A204.1 (cell line): ENCODE measurements around the gene CHML.

Source experiments
- FAIRE-seq: peaks from 2 replicates; lab custom pipeline; 2012; peaks lifted over from hg19 to GRCh38; lab: Jason Lieb, UNC

CHML gene

DNA sequence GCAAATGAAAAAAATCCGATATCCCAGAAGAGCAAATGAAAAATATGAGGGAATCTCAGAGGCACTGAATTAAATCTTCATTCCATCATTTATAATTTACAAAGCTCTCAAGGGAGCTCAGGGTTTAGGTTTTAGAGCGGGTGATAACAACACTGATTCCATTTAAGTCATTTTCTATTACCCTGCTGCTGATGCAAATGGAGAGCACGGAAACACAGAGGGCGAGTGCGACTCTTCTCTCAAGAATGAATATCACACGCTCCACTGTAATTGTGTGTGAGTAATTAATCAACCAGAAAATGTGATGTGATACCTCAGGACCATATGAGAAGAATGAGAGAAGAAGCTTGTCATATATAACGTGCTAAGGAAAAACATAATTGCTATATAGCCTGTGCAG lies 22.7 kb downstream of the CHML start:
- FAIRE-seq: no peak

- no peak for FAIRE-seq
Observed at GRCh38 chr1:241615043-241615974, 24.9 kb downstream of the CHML start.

- FAIRE-seq: no peak
Observed at GRCh38 chr1:241614572-241614971, 25.6 kb downstream of the CHML start.

DNA sequence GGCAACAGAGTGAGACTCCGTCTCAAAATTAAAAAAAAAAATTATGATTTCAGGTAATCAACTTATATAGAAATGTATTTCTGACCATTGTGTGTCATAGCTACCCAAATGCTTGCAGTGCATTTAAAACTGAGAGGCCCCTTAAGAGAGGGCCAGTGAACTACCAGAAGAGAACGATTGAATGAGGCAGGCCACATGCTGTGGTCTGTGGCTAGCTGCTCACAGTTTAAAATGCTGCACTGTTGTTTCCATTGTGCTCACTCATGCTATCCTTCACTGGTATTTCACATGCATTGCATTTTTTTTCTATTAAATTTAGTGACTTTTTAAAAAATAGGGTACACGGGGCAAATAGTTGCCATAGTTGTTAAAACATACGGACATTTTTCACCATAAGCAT lies 26.0 kb downstream of the CHML start:
- FAIRE-seq: no peak

DNA sequence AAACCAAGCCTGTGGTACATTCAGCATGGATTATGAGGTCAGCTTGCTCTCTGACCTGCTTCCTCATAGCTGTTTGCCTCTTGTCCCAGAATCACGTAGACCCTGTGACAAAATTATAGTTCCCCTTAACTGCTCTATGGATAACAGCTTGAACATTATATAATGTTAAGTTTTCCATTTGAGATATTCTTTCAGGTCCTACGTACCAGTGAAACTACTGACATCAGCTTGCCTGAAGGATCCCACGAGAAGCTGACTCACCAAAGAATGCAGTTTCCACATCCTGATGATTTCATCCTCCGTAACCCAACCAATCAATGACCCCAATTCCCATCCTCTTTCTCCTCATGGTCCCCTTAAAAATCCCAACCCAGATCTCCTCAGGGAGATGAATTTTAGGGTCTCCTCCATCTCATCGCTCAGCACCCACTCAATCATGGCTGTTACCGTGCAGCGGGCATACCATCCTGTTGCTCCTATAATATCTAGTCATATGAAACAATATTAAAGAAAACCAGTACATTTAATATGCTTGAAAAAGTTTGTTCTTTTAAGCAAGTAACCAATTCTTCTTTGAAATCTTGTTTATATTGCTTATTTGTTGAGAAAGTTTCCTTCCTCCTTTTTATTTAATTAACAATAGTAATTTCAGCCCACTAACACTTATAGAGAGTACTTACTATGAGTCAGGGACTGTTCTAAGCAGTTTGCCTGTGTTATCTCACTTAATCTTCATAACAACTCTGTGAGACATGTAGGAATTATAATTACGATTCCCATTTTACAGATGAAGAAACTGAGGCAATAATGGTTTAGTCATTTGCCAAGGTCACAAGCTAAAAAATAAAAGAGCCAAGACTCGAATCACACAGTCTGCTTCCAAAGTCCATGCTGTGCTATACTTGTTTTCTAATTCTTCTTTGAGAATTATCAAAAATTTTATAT lies 27.4 kb downstream of the CHML start:
- no peak for FAIRE-seq

- no peak for FAIRE-seq
Observed at GRCh38 chr1:241611736-241612135, 28.4 kb downstream of the CHML start.

- FAIRE-seq: peak; percentile 73
Observed at GRCh38 chr1:241611063-241611462, 29.1 kb downstream of the CHML start.

DNA sequence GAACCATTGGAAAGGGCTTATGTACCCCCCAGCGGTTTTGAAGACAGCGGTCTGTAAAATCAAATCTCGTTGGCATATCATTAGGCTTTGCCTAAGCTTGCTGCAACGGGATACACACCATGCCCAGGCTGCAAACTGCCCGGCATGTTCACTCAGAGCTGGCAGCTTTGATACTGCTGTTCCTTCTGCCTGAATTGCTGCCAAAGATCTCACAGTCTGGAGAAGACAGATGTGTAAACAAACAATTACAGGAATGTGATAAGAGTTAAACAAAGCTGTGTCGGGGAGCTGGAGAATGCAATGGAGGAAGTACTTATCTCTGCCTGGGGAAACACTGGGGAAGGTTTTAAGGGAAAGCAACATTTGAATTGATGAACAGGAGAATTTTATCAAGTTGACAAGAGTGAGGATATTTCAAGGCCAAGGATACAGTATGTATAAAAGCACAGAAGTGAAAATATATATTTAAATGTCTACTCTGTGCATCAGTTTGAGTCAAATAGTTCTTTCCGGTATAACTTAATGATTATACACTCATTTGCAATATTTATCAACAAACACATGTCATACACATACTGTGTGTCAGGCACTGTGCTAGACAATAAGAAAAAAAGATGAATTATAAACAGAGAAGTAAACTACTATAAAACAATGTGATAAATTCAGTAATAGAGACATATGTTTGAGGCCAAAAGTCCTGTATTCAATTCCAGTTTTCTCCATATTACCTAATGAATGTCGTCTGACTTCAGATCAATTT lies 29.9 kb downstream of the CHML start:
- FAIRE-seq: no peak

DNA sequence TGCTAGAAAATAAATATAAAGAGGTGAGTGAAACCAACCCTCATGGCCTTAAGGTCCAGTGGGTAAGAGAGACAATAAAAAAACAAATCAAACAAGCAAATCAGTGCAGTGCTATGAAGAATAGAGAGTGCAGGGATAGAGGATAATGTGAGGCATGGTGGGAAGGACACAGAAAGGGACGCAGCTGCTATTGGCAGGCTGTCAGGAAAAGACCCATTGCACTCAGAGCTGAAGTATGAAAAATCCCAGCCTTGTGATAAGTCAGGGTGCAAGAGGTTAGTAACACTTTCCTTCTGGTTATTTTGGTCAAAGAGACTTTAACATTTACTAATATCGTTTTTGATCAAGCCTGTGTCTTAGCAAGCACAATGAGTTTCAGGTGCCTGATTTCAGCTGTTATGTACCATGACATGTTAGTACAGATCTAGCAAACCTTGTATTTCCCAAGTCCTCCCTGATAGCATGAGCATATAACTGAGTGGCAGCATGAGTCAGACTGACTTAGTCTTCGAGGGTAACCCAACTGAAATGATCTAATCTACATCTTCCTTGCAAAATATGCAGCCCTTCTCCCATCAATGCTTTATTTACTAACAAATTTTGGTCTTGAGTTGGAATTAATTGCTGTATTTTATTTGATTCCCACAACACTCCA lies 31.7 kb downstream of the CHML start:
- FAIRE-seq: no peak

DNA sequence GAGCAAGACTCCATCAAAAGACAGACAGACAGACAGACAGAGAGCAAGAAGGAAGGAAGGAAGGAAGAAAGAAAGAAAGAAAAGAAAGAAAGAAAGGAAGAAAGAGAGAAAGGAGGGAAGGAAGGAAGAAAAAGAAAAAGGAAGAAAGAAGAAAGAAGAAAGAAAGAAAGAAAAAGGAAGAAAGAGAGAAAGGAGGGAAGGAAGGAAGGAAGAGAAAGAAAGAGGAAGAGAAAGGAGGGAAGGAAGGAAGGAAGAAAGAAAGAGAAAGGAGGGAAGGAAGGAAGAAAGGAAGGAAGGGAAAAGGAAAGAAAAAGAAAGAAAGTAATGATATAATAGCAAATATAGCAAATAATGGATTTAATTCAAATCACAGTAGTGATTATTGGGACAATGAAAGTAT lies 32.7 kb downstream of the CHML start:
- no peak for FAIRE-seq

GRCh38 chr1:241606544-241606943 lies 33.6 kb downstream of the CHML start:
- no peak for FAIRE-seq

DNA sequence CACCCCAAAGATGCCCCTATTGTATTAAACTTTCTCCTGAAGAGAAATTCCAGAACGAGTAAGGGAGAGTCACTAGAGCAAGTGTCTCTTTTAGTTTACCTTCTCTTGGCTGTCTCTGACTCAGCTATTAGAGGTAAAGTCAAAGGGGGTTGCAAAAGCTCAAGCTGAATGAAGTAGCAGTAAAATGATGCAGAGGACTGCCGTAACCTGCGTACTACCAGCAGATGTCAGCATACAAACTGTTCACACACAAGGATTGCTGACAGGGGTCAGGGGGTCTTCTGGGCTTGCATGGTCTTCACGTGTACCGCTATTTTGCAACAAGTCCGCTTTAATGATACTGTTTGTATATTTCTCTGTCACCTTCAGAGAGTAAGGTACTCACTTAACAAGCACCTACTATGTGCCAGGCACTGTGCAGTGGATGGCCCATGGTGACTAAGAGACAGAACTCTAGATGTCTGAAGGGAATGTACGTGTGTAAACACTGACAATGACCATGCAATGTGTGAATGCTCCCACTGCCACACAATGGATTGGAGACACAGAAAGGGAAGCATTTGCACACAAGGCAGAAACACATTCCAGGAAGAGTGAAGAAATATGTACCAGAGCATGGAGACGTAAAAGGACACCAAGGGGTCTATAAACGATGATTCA lies 34.9 kb downstream of the CHML start:
- FAIRE-seq: no peak

DNA sequence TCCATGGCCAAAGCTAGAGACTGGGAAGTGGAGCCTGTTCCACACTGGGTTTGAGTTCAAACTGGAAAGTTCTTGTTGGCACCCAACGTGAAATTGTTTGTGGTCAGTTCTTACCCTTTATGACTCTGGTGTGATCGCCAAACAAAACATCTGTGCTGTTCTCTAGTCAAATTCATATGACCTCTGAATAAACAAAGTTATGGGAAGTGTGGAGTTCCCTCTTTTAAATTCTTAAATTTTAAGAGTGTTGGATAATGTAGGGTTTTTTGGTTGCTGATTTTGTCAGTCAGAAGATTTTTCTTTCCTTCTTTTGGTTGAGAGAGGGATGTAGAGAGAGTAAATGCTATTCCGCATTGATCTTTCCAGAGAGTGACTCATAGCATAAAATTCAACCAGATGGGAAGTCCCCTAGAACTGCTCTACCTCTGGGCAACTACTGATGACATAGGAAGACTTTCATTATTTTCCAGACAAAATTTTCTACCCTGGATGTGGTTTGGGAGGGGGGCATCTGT lies 36.4 kb downstream of the CHML start:
- FAIRE-seq: no peak

GRCh38 chr1:241600496-241600901 lies 39.7 kb downstream of the CHML start:
- no peak for FAIRE-seq

- FAIRE-seq: no peak
Observed at GRCh38 chr1:241598249-241598648, 41.9 kb downstream of the CHML start.

DNA sequence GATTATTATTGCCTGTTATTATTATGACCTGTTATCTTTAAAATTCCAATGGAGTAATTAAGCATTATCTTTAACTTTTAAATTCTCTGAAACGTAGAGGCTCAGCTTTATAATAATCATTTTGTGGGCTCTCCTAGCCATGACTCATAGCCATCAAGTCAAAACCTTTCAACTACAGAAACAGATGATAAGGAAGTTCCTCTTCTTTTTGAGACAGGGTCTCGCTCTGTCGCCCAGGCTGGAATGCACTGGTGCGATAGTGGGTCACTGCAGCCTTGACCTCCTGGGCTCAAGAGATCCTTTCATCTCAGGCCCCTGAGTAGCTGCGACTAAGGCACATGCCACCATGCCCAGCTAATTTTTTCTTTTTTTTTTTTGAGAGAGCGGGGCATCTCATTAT lies 43.5 kb downstream of the CHML start:
- FAIRE-seq: no peak

DNA sequence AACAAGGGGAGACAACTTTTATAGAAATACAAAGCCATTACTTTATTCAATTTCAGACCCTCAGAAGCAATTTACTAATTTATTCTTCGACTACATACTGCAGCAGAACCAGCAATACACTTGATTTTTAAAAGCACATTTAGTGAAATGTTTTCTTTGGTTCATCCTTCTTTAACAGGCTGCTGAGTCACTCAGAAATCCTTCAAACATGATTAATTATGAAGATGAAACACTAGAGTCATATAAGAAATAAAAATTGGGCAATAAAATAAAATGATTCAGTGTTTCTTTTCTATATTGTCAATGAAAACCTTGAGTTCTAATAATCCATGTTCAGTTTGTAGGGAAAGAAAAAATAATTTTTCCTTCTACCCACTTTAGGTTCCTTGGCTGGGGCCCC lies 47.0 kb downstream of the CHML start:
- no peak for FAIRE-seq

- no peak for FAIRE-seq
Observed at GRCh38 chr1:241592273-241592958, 47.8 kb downstream of the CHML start.

GRCh38 chr1:241591736-241592135 lies 48.4 kb downstream of the CHML start:
- no peak for FAIRE-seq

GRCh38 chr1:241591317-241591716 lies 48.9 kb downstream of the CHML start:
- no peak for FAIRE-seq
